ENCODE measurements around the gene LPP.

LPP gene

DNA sequence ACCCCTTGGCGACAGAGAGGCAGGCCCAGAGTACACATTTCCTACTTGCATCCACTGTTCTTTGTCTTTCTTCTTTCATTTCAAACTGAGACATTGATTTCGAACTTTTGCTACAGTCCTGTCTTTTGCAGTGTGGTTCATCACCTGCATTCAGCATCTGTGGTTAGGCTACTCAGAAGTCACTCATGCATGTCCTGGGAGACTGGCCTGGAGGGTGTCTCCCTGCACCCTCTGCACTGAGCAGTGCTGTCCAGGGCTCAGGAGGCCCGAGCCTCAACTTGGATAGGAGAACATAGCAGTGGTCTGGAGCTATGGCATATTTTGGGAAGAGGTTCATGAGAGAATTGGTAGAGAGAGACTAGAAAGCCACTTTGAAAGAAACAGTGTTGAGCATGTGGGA, 777.6 kb downstream of the LPP start:
- Mint-ChIP-seq H3K27ac (no peak overlapping the region), H3K9me3 (no peaks in the 10 kb centered on the region), H3K36me3 (ENCODE audit: low read depth) (no peaks in the 10 kb centered on the region), H3K4me1 (no peaks in the 10 kb centered on the region), H3K4me3 (no peak overlapping the region), H3K27me3 (no peaks in the 10 kb centered on the region)
- ATAC-seq (no peak), DNase-seq (no peak)

DNA sequence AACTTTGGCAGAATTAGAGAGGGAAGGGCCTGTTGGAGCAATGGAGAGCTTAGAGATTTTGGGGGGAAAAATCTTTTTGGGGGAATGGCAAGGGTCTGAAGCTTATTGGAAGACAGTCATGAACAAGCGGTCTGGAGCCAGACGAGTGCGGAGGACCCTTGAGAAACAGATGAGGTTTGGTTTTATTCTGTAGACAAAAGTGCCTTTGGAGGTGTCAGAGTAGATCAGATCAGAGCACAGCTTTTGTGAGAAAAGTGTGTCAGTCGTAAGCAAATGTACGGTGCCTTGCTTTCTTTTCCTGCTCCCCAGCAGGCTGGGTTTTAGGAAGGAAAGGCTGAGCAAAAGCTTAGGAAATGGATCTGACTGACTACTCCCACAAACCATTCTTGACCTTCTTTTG, 781.0 kb downstream of the LPP start:
- Mint-ChIP-seq H3K4me1 (no peaks in the 10 kb centered on the region), H3K27me3 (no peaks in the 10 kb centered on the region), H3K27ac (no peak overlapping the region), H3K9me3 (no peaks in the 10 kb centered on the region), H3K4me3 (no peak overlapping the region), H3K36me3 (ENCODE audit: low read depth) (no peaks in the 10 kb centered on the region)
- DNase-seq (no peak), ATAC-seq (no peak)

DNA sequence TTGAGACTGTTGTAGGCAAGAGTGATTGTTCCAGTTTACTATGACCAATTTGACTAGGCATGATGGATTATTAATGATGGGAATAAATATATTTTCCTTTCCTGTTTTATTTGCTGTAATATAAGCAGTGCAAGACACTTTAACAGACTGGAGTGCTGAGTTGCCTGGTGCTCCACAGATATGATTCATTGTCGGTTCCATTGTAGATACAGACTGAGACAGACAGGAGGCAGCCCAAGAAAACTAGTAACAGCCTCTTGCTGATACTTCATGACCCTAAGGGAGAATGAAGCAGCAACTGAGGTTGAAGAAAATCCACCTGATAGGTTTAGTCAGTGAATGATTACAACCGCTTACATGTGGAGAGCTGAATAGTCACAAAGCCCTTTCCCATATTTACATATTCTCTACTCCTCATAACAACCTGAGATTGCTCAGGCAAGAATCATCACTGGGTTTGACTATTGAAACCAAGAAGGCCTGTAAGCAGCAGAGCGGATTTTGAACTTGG, 782.7 kb downstream of the LPP start:
- no peaks in the 10 kb centered on the region for H3K36me3 Mint-ChIP-seq (ENCODE audit: low read depth)
- ATAC-seq (no peak), DNase-seq (no peak)
- no peak overlapping the region for H3K27ac Mint-ChIP-seq
- H3K4me1 Mint-ChIP-seq = no peaks in the 10 kb centered on the region
- H3K9me3 Mint-ChIP-seq = no peaks in the 10 kb centered on the region
- H3K4me3 Mint-ChIP-seq = no peak overlapping the region
- no peaks in the 10 kb centered on the region for H3K27me3 Mint-ChIP-seq

DNA sequence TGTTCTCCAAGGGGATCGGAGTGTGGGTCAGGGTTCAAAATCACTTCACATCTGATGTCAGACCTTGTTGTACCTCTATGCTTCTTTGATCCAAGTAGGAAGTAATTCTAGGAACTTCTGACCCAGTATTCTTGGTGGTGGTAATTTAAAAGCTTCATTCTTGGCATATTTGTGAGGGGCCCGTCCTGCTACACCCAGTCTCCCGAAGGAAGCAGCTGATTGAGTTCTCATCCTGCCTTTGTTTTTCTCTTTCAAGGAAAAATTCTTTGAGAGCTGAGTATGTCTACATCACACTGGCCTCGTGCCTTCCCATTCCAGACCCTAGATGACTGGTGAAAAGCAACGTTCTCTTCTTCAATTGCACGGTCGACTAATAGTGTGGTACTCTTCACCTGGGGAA, 783.4 kb downstream of the LPP start:
- H3K9me3 Mint-ChIP-seq = no peaks in the 10 kb centered on the region
- H3K4me1 Mint-ChIP-seq = no peaks in the 10 kb centered on the region
- DNase-seq (no peak), ATAC-seq (no peak)
- H3K27me3 Mint-ChIP-seq = no peaks in the 10 kb centered on the region
- no peak overlapping the region for H3K4me3 Mint-ChIP-seq
- no peaks in the 10 kb centered on the region for H3K36me3 Mint-ChIP-seq (ENCODE audit: low read depth)
- H3K27ac Mint-ChIP-seq = no peak overlapping the region

DNA sequence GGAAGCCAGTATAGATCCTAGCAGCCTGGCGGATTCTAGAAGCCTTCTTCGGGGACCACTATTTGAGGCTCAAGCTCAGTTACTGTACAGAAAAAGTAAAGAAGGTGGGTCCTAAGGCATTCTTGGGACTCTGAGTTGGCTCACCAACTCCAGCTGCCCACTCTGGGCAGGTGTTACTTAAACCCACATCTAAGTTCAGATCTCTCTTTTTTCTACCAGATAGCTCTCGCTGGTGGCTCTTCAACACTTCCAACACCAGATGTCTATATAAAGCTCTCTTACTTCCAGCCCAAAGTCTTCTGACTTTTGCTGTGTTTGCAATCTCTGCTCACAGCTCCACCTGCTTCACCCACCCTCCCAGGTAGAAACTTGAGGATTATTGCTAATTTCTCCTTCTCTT, 785.0 kb downstream of the LPP start:
- peaks cover 9% of the 10 kb centered on the region for H3K9me3 Mint-ChIP-seq
- no peaks in the 10 kb centered on the region for H3K4me1 Mint-ChIP-seq
- H3K27me3 Mint-ChIP-seq = peaks cover 2% of the 10 kb centered on the region
- H3K27ac Mint-ChIP-seq = no peak overlapping the region
- ATAC-seq (no peak), DNase-seq (no peak)
- H3K36me3 Mint-ChIP-seq (ENCODE audit: low read depth) = no peaks in the 10 kb centered on the region
- no peak overlapping the region for H3K4me3 Mint-ChIP-seq

DNA sequence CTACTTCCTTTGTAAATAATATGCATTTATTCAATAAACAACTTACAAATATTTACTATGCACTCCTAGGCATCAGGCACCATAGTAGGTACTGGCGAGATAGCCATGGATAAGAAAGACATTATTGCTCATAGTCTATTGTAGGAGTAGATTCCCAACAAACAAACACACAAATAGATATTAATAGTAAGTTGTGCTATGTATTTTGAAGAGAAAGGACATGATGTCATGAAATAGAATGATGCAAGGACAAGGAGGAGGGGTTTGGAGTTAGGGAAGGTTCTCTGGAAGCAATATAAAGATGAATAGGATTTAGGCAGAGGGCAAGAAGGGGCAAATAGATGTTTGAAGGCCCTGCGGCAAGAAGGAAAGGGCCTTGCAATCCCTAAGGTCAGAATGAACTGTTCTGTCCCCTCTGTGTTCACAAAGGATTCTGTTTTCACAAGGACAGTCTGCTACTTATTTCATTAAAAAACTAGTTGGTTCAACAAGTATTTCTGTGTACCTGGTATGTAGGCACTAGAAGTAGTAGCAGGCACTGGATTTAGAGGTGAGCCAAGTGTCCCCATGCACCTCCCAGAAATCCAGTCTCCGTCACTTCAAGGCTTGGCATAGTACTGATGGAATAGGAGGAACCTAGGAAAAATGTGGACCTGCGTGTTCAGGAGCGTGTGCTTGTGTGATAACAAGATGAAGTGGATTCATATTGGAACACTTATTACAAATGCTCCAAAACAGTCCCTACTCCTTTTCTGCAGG, 786.0 kb downstream of the LPP start:
- Mint-ChIP-seq H3K9me3 (peaks cover 9% of the 10 kb centered on the region), H3K4me1 (no peaks in the 10 kb centered on the region), H3K27ac (no peak overlapping the region), H3K4me3 (no peak overlapping the region), H3K36me3 (ENCODE audit: low read depth) (no peaks in the 10 kb centered on the region), H3K27me3 (peaks cover 2% of the 10 kb centered on the region)
- DNase-seq = no peak
- no peak for ATAC-seq

Data from activated naive CD8-positive, alpha-beta T cell treated with anti-CD3 and anti-CD28 coated beads, Interleukin-2, amount 50 U/mL, for 24 hours (primary cell).